Measurements from ENCODE around the gene ARHGEF7.

Gene ARHGEF7

DNA sequence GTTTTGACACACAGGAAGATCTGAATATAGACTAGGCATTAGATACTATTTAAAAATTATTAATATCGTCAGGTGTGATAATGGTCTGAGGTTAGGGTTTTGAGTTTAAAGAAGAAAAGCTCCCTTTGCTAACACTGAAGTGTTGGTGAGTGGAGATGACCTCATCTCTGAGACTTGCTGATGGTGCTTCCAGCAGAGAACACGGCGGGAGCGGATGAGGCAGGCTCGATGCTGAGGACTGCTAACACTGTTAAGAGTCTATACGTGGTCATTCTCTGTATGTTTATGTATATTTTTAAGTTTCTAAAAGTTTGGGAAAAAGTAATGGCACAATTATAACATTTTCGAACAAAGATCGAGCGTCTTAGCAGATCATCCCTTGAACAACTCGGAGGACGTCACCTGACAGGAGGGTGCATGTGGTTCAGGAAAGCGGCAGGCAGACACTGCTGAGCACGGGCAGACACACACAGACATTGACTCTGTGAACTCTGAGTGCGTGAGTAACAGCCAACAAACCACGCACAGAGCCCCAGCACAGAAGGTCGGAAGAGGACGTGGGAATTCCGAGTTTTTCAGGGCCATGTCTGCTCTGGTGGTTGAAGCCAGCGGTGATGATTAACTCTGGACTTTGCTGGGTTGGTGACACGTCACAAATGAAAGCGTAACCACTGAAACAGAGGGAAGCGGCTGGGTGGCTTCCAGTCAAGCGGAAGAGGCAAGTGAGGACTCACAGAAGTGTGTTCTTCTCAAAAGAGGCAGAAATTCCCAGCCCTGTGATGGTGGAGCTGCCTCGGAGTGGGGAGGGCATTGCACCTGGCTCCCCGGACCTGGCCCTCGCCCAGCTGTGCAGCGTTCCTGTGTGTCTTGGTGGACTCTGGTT is 113.4 kb downstream of the ARHGEF7 start:
- H3K4me1 ChIP-seq (ENCODE audit: insufficient read depth, low read length, severe bottlenecking): no peaks in the 10 kb centered on the region
- peaks cover 41% of the 10 kb centered on the region for H3K79me2 ChIP-seq (ENCODE audit: insufficient read depth, low read length)
- no peaks in the 10 kb centered on the region for H3K9me3 ChIP-seq (ENCODE audit: low read length)
- H3K36me3 ChIP-seq (ENCODE audit: insufficient read depth, low read length): peaks cover 94% of the 10 kb centered on the region
- H2AFZ ChIP-seq (ENCODE audit: low read length): no peak overlapping the region
- no peaks in the 10 kb centered on the region for H4K20me1 ChIP-seq (ENCODE audit: insufficient read depth, low read length)
- H3F3A ChIP-seq (ENCODE audit: insufficient read depth, low read length): no peaks in the 10 kb centered on the region
- H3K9ac ChIP-seq (ENCODE audit: low read length): no peak overlapping the region
- TF ChIP-seq, protein P1, sequence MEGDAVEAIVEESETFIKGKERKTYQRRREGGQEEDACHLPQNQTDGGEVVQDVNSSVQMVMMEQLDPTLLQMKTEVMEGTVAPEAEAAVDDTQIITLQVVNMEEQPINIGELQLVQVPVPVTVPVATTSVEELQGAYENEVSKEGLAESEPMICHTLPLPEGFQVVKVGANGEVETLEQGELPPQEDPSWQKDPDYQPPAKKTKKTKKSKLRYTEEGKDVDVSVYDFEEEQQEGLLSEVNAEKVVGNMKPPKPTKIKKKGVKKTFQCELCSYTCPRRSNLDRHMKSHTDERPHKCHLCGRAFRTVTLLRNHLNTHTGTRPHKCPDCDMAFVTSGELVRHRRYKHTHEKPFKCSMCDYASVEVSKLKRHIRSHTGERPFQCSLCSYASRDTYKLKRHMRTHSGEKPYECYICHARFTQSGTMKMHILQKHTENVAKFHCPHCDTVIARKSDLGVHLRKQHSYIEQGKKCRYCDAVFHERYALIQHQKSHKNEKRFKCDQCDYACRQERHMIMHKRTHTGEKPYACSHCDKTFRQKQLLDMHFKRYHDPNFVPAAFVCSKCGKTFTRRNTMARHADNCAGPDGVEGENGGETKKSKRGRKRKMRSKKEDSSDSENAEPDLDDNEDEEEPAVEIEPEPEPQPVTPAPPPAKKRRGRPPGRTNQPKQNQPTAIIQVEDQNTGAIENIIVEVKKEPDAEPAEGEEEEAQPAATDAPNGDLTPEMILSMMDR (IDR thresholded peaks at IDR 0.05; ENCODE audit: low read length): no peak
- no peak for TF ChIP-seq EZH2 (IDR thresholded peaks at IDR 0.05; ENCODE audit: borderline replicate concordance, low read length)
- no peak overlapping the region for H3K4me3 ChIP-seq (ENCODE audit: low read depth, low read length, poor library complexity, severe bottlenecking)
- no peaks in the 10 kb centered on the region for H3K27me3 ChIP-seq (ENCODE audit: insufficient read depth, low read length)
- no peak overlapping the region for H3K4me2 ChIP-seq (ENCODE audit: low read length)
- no peaks in the 10 kb centered on the region for H3K9me2 ChIP-seq (ENCODE audit: low read depth, low read length)
- no peak overlapping the region for H3K27ac ChIP-seq (ENCODE audit: low read depth, low read length, poor library complexity, severe bottlenecking)

DNA sequence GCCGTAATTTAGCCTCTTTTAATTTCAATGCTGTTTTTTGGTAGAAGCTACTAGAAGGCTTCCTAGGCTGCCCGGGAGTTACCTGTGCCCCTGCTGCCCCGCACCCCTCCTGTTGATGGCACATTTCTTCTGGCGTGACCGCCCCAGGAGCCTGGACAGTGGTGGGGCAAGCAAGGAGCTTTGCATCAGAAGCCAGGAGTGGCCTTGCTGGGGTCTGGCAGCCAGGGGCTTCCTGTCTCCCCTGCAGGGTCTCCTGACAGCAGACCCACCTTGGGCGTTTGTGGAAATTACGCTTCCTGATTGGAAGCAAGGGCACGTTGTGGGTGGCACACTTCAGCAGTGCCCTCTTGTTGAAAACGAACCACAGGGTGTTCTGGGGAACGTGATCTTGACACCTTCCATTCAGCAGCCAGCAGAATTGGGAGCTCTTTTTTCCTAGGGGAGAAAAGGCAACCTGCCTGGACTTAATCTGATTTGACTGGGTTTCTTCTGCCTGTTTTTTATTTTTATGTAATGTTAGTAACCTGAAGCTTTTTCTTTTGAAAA is 115.3 kb downstream of the ARHGEF7 start:
- H3K9me2 ChIP-seq (ENCODE audit: low read depth, low read length): no peaks in the 10 kb centered on the region
- no peak overlapping the region for H3K27ac ChIP-seq (ENCODE audit: low read depth, low read length, poor library complexity, severe bottlenecking)
- no peak overlapping the region for H3K4me3 ChIP-seq (ENCODE audit: low read depth, low read length, poor library complexity, severe bottlenecking)
- no peaks in the 10 kb centered on the region for H3K4me1 ChIP-seq (ENCODE audit: insufficient read depth, low read length, severe bottlenecking)
- H3F3A ChIP-seq (ENCODE audit: insufficient read depth, low read length): no peaks in the 10 kb centered on the region
- H3K79me2 ChIP-seq (ENCODE audit: insufficient read depth, low read length): peaks cover 25% of the 10 kb centered on the region
- no peak overlapping the region for H3K9ac ChIP-seq (ENCODE audit: low read length)
- no peaks in the 10 kb centered on the region for H3K27me3 ChIP-seq (ENCODE audit: insufficient read depth, low read length)
- TF ChIP-seq, protein P1 (IDR thresholded peaks at IDR 0.05; ENCODE audit: low read length): no peak
- no peak for TF ChIP-seq EZH2 (IDR thresholded peaks at IDR 0.05; ENCODE audit: borderline replicate concordance, low read length)
- peaks cover 99% of the 10 kb centered on the region for H3K36me3 ChIP-seq (ENCODE audit: insufficient read depth, low read length)
- no peak overlapping the region for H2AFZ ChIP-seq (ENCODE audit: low read length)
- H3K4me2 ChIP-seq (ENCODE audit: low read length): no peak overlapping the region
- H4K20me1 ChIP-seq (ENCODE audit: insufficient read depth, low read length): no peaks in the 10 kb centered on the region
- no peaks in the 10 kb centered on the region for H3K9me3 ChIP-seq (ENCODE audit: low read length)

DNA sequence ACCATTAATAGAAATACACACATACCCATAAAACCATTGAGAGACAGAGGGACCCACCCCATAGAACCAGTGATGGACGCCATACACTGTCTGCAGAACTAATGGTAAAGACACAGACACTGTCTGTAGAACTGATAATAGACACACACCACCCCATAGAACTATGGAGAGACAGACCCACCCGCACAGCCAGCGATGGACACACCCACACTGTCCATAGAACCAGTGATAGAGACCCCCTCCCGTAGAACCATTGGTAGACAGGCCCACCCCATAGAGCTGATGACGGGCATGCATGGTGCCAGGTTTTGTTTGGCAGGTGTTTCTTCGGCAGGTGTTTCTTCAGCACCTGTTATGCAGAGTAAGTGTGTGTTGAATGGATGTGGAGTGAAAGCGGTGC is 117.1 kb downstream of the ARHGEF7 start:
- H3K9ac ChIP-seq (ENCODE audit: low read length): no peak overlapping the region
- H3K4me2 ChIP-seq (ENCODE audit: low read length): no peak overlapping the region
- H3K4me3 ChIP-seq (ENCODE audit: low read depth, low read length, poor library complexity, severe bottlenecking): no peak overlapping the region
- no peaks in the 10 kb centered on the region for H3F3A ChIP-seq (ENCODE audit: insufficient read depth, low read length)
- no peaks in the 10 kb centered on the region for H3K9me3 ChIP-seq (ENCODE audit: low read length)
- H3K27me3 ChIP-seq (ENCODE audit: insufficient read depth, low read length): no peaks in the 10 kb centered on the region
- peaks cover 99% of the 10 kb centered on the region for H3K36me3 ChIP-seq (ENCODE audit: insufficient read depth, low read length)
- TF ChIP-seq, protein P1 (IDR thresholded peaks at IDR 0.05; ENCODE audit: low read length): no peak
- TF ChIP-seq EZH2 (IDR thresholded peaks at IDR 0.05; ENCODE audit: borderline replicate concordance, low read length): no peak
- no peak overlapping the region for H2AFZ ChIP-seq (ENCODE audit: low read length)
- no peaks in the 10 kb centered on the region for H3K4me1 ChIP-seq (ENCODE audit: insufficient read depth, low read length, severe bottlenecking)
- H3K9me2 ChIP-seq (ENCODE audit: low read depth, low read length): no peaks in the 10 kb centered on the region
- H3K79me2 ChIP-seq (ENCODE audit: insufficient read depth, low read length): peaks cover 24% of the 10 kb centered on the region
- H3K27ac ChIP-seq (ENCODE audit: low read depth, low read length, poor library complexity, severe bottlenecking): no peak overlapping the region
- no peaks in the 10 kb centered on the region for H4K20me1 ChIP-seq (ENCODE audit: insufficient read depth, low read length)
